Kidney epithelial cell (primary cell): ENCODE measurements around the gene GNAI2. TPM values are rescaled to one million over a fixed set of nuclear protein-coding genes. Genes with fewer than 3 reads are reported as not detected.
"Not testable (repeated sequence)": the region's sequence is repeated elsewhere in the genome, so short reads cannot be mapped to it uniquely, and the experiment has no call there.

Experiments
- DNase-seq: peaks from one replicate; pipeline ENCODE4 v3.0.0-alpha.2; 2010; ENCODE audit warnings: low read depth
- H3K27me3 ChIP-seq: 2 replicates; pipeline ENCODE4 v1.6.0; 2011; ENCODE audit warnings: low read length; ENCODE audit not compliant: control insufficient read depth, insufficient read depth
- H3K36me3 ChIP-seq: 2 replicates; pipeline ENCODE4 v1.5.1; 2011; ENCODE audit warnings: low read length; ENCODE audit not compliant: control insufficient read depth, insufficient read depth
- H3K4me3 ChIP-seq: 2 replicates; pipeline ENCODE4 v1.5.1; 2011; ENCODE audit warnings: low read depth, mild to moderate bottlenecking, control low read depth, low read length
- total RNA-seq: library from RNA; depleted of rRNA; stranded (reverse); fragments of >200 nt; gene quantifications from 2 replicates; pipeline ENCODE4 v1.2.3, GENCODE V29; 2015
- TF ChIP-seq, protein P1 (sequence below): IDR thresholded peaks from 2 replicates; pipeline ENCODE4 v1.5.1; 2011; ENCODE audit warnings: mild to moderate bottlenecking, moderate library complexity, low read length, control low read depth, inconsistent platforms; ENCODE audit not compliant: insufficient read depth, poor library complexity, severe bottlenecking

Gene GNAI2
- total RNA-seq, 1 donor from 2014 or later = 208 TPM

DNA sequence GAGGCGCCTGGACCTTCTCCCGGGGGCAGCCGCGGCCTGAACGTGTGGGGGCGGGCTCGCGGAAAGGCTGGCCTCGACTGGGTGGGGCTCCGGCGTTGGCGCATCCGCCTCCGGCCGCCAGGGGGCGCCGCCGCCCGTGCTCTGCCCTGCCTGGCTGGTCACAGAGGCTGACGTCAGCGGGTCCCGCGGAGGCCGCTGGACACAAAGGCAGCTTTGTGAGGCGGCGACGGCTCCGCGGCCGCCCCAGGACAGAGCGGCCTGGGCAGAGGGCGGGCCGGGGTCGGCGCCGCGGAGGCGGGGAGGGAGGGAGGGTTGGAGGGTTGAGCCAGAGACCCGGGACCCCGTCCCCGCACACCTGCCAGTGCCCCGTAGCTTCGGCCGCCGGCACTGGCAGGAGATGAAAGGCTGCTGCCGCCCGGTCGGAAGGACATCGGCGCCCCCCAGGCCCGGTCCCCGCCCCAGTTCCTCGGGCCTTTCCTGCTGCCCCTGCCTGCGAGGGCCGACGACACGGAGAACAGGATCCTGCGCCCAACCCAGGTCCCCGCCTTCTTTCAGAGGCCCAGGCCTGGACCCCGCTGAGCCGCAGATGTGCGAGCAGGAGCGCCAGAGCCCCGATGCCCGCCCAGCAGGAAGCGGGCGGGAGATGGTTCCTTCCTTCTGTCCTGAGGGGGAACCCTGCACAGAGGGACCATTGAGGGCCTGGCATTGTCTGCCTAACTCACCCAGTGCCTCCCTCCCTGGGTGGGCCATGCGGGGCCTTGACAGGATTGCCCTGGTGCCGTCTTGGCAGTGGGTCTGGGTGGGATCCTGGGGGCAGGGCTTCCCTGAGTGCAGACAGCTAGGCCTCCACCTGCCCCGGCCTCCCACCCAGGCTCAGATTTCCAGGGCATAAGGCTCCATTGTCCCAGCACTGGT is 24.3 kb downstream of the GNAI2 start:
- no peaks in the 10 kb centered on the region for H3K27me3 ChIP-seq
- TF ChIP-seq, protein P1, sequence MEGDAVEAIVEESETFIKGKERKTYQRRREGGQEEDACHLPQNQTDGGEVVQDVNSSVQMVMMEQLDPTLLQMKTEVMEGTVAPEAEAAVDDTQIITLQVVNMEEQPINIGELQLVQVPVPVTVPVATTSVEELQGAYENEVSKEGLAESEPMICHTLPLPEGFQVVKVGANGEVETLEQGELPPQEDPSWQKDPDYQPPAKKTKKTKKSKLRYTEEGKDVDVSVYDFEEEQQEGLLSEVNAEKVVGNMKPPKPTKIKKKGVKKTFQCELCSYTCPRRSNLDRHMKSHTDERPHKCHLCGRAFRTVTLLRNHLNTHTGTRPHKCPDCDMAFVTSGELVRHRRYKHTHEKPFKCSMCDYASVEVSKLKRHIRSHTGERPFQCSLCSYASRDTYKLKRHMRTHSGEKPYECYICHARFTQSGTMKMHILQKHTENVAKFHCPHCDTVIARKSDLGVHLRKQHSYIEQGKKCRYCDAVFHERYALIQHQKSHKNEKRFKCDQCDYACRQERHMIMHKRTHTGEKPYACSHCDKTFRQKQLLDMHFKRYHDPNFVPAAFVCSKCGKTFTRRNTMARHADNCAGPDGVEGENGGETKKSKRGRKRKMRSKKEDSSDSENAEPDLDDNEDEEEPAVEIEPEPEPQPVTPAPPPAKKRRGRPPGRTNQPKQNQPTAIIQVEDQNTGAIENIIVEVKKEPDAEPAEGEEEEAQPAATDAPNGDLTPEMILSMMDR = peak; percentile 49
- peaks cover 10% of the 10 kb centered on the region for H3K36me3 ChIP-seq
- peak overlapping the region; percentile 48 for H3K4me3 ChIP-seq
- no peak for DNase-seq

DNA sequence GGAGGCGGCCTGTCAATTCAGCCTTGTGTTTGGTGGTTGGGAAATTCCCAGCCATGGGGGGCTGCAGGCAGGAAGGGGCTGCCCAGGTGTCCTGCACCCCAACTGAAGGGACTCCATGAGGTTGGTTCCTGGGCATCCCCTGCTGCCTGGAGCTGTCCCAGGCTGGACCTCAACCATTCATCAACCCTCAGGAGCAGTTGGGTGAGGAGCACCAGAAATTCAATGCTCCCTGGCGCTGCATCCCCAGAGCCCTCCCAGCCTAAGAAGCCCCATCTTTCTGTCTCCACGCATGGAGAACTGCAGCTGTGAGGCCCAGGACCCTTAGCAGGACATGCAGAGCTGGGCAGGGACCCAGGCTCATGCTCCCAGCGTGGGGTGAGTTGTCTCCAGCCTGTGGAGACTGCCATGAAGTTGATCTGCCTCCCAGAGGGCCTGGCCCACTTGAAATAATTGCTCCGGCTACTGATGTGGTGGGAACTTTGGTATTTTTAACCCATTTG is 25.0 kb downstream of the GNAI2 start:
- Histone ChIP-seq H3K4me3 (no peak overlapping the region), H3K36me3 (peaks cover 10% of the 10 kb centered on the region), H3K27me3 (no peaks in the 10 kb centered on the region)
- no peak for DNase-seq
- TF ChIP-seq, protein P1 = no peak

DNA sequence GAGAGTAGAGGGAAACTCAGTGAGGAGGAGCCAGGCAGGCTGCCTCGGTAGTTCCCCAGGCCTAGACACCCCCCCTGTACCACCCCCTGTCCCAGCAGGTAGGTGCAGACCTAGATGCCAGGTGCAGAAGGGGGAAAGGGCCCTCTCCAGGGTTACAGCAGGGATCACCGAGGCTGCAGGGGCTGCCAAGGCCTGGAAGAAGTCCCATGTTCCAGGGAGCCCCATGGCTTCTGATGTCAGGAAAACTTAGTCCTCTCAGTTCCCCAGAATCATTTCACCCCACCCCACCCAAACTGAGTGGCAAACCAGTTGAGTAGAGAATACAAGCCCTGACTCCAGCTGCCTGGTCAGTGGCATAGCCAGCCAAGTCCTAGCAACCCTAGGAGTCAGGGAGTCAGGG is 25.5 kb downstream of the GNAI2 start:
- Histone ChIP-seq H3K36me3 (peaks cover 8% of the 10 kb centered on the region), H3K27me3 (no peaks in the 10 kb centered on the region), H3K4me3 (no peak overlapping the region)
- no peak for DNase-seq
- TF ChIP-seq, protein P1 = no peak

DNA sequence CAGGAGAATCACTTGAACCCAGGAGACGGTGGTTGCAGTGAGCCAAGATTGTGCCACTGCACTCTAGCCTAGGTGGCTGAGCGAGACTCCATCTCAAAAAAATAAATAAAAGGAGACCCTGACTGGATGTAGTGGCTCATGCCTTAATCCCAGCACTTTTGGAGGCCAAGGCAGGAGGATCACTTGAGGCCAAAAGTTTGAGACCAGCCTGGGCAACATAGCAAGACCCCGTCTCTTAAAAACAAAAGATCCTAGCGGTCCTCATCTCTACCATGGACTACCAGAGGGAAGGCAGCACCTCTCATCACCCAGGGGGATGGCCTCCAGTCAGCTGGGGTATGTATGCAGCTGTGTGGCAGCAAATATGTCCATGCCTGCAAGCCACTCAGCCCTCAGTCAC is 26.2 kb downstream of the GNAI2 start:
- H3K27me3 ChIP-seq, H3K4me3 ChIP-seq, H3K36me3 ChIP-seq, DNase-seq: not testable (repeated sequence)

DNA sequence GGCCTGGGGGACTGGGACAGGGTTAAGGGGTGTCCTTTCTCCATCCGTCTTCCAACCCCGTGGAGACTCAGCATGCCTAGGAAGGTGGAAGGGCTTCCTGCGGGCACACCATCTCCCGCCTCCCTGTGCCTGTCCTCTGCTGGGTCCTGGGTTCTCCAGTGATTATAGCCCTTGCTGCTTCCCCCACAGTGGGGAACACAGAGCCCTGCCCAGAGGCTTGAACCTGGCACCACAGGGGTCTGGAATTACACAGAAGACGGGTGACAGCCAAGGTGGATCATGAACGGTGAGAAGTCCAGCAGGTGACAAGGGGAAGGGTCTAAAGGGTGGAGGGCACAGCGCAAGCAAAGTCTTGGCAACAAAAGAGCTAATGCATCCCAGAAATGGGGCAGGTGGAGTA is 26.8 kb downstream of the GNAI2 start:
- TF ChIP-seq, protein P1 = no peak
- H3K27me3 ChIP-seq = no peaks in the 10 kb centered on the region
- DNase-seq = no peak
- peaks cover 2% of the 10 kb centered on the region for H3K36me3 ChIP-seq
- H3K4me3 ChIP-seq = no peak overlapping the region

DNA sequence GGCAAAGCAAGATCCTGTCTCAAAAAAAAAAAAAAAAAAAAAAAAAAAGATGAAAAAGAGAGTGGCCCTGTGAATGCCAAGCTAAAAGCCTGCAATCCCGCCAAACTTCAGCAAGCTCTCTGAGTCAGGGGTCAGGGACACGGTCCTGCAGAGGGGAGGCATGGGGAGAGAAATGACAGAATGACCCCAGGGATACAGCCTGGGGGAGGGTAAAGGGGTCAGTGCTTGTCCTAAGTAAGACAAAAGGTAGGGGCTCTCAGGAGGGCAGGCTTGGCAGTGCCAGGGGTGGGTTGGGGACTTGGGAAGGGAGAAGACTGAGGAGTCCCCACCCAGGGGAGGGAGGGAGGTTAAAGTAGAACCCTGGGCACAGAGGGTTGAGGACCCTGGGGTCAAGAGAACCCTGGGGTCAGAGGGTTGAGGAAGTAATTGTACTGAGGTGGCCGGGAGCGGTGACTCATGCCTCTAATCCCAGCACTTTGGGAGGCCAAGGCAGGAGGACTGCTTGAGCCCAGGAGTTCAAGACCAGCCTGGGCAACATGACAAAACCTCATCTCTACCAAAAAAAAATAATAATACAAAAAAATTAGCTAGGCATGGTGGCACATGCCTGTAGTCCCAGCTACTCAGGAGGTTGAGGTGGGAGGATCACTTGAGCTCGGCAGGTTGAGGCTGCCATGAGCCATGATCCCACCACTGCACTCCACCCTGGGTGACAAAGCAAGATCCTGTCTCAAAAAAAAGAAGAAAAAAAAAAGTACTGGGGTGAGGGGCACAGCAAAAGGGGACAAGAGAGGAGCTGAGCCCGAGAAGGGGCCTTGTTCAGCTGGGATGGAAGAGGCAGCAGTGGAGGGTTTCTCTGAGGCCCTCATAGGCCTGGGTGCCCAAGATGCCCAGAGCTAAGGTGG is 27.7 kb downstream of the GNAI2 start:
- H3K36me3 ChIP-seq = no peaks in the 10 kb centered on the region
- DNase-seq = no peak
- H3K27me3 ChIP-seq = no peaks in the 10 kb centered on the region
- no peak overlapping the region for H3K4me3 ChIP-seq
- TF ChIP-seq, protein P1 = no peak
